ENCODE measurements around the gene CHAF1A.

CHAF1A gene

DNA sequence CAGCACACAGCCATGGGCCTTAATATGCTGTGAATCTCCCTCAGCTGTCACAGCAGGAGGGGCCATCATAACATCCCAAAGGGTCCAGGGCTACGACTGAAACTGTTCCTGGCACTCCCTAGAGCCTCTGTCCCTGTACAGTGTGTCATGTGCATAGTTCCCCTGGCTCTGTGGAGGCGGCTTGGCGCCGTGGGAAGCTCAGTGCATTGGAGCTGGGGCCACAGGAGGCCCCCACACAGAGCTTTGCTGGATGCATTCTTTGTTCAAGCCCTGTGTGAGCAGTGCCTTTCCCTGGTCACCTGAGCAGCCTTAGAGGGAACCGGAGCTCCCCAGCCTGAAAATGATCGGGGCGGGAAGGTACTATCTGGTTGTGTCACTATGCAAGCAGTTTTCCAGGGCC, 33.8 kb downstream of the CHAF1A start:
- in situ Hi-C loops (cut with MboI; ENCODE audit: low sequenced_read_pairs, unreplicated experiment) = no loop called here
- DNase-seq (ENCODE audit: low spot score) = no peak
- no peak for TF ChIP-seq CTCF (IDR thresholded peaks at IDR 0.05; ENCODE audit: borderline replicate concordance, control extremely low read depth, extremely low read depth, insufficient read depth, missing control alignments)

GRCh38 chr19:4437103-4437502, 34.7 kb downstream of the CHAF1A start:
- in situ Hi-C loops (cut with MboI; ENCODE audit: low sequenced_read_pairs, unreplicated experiment) = no loop called here
- TF ChIP-seq CTCF (IDR thresholded peaks at IDR 0.05; ENCODE audit: borderline replicate concordance, control extremely low read depth, extremely low read depth, insufficient read depth, missing control alignments) = no peak
- DNase-seq (ENCODE audit: low spot score) = no peak

DNA sequence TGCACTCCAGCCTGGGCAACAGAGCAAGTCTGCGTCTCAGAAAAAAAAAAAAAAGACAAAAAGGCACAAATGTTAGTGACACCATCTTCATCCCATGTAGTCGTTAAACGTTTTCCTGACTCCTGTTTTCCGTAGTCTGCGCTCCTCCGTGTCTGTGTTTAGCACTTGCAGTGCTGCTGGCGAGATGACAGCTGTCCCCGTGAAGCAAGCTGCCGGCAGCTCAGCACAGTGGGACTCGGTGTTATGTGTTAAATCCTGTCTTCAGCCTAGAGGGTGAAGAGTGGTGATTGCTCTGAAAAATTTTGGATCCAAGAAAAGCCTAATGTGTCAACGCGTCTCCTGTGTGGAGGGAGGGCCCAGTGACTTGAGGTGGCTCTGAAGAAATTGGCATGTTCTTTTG, 36.8 kb downstream of the CHAF1A start:
- no peak for DNase-seq (ENCODE audit: low spot score)
- in situ Hi-C loops (cut with MboI; ENCODE audit: low sequenced_read_pairs, unreplicated experiment) = no loop called here
- no peak for TF ChIP-seq CTCF (IDR thresholded peaks at IDR 0.05; ENCODE audit: borderline replicate concordance, control extremely low read depth, extremely low read depth, insufficient read depth, missing control alignments)

DNA sequence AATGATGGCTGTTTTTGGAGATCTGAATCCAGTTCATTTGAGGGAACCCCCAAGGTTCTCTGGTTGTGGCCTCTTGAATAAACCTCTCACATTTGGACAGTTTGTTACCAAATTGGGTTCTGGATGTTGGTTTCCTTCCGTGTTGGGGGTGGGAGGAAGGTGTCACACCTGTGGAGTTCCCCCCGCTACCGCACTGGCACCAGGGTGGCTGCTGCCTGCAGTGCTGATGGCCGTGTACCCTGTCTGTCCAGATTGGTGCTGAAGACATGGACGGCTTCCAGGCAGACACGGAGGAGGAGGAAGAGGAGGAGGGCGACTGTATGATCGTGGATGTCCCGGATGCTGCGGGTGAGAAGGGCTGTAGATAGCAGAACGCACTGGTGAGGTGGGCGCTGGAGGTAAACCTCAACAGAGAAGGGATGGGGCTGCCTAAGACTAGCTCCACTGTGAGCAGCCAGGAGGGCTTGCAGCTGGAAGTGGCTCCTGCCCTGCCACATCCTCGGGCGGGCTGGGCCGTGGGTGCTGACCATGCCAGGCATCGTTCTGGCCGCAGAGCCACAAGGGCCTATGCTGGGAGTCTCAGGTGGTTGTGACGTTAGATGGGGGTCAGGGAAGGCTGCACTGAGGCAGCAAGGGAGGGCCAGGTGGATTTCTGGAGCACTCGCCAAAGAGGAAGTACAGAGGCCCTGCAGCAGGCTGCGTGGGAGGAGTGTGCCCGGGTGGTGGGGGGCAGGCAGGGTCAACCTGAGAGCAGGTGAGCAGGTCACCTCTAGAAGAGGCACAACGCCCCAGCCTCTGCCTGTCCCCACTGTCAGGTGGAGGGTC, 39.8 kb downstream of the CHAF1A start:
- in situ Hi-C loops (cut with MboI; ENCODE audit: low sequenced_read_pairs, unreplicated experiment) = no loop called here
- DNase-seq (ENCODE audit: low spot score) = no peak
- TF ChIP-seq CTCF (IDR thresholded peaks at IDR 0.05; ENCODE audit: borderline replicate concordance, control extremely low read depth, extremely low read depth, insufficient read depth, missing control alignments) = no peak

DNA sequence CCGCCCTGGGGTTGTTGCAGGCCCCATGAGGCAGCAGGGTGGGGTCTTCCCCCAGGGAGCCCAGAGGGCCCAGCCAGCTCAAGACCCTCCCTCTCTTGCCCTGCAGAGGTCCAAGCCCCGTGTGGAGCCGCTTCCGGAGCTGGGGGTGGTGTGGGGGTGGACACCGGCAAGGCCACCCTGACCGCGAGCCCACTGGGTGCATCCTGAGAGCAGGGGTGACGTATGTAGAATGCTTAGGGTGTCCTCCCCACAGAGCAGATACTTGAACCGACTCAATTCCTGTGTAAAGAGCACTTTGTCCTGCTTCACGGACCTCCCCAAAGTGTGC, 40.3 kb downstream of the CHAF1A start:
- in situ Hi-C loops (cut with MboI; ENCODE audit: low sequenced_read_pairs, unreplicated experiment) = no loop called here

GRCh38 chr19:4443188-4443587, 40.7 kb downstream of the CHAF1A start:
- no peak for DNase-seq (ENCODE audit: low spot score)
- in situ Hi-C loops (cut with MboI; ENCODE audit: low sequenced_read_pairs, unreplicated experiment) = no loop called here

More for the DNA sequence above, 40.3 kb downstream of the CHAF1A start:
- no peak for TF ChIP-seq CTCF (IDR thresholded peaks at IDR 0.05; ENCODE audit: borderline replicate concordance, control extremely low read depth, extremely low read depth, insufficient read depth, missing control alignments)
- no peak for DNase-seq (ENCODE audit: low spot score)

More at GRCh38 chr19:4443188-4443587, 40.7 kb downstream of the CHAF1A start:
- no peak for TF ChIP-seq CTCF (IDR thresholded peaks at IDR 0.05; ENCODE audit: borderline replicate concordance, control extremely low read depth, extremely low read depth, insufficient read depth, missing control alignments)
